Endodermal cell (in vitro differentiated cells): ENCODE measurements around the gene GDF2. TPM values are rescaled to one million over a fixed set of nuclear protein-coding genes. Genes with fewer than 3 reads are reported as not detected.

Experiments used
- DNase-seq: peaks from one replicate; pipeline ENCODE4 v3.0.0-alpha.2; 2017
- H3K27ac ChIP-seq: 2 replicates; pipeline ENCODE4 v1.5.1; 2013; ENCODE audit warnings: mild to moderate bottlenecking, low read depth, low read length, moderate library complexity
- H3K27me3 ChIP-seq: 2 replicates; pipeline ENCODE4 v1.6.1; 2013; ENCODE audit warnings: mild to moderate bottlenecking, low read length, moderate library complexity; ENCODE audit not compliant: insufficient read depth, control insufficient read depth, poor library complexity, severe bottlenecking
- H3K36me3 ChIP-seq: 2 replicates; pipeline ENCODE4 v1.7.0; 2013; ENCODE audit warnings: mild to moderate bottlenecking, low read length, moderate library complexity; ENCODE audit not compliant: control insufficient read depth, insufficient read depth
- H3K4me1 ChIP-seq: one replicate; pipeline ENCODE4 v1.7.0; 2013; ENCODE audit warnings: low read length; ENCODE audit not compliant: control insufficient read depth, insufficient read depth
- H3K4me3 ChIP-seq: 2 replicates; pipeline ENCODE4 v1.5.1; 2013; ENCODE audit warnings: mild to moderate bottlenecking, low read length, moderate library complexity
- H3K9ac ChIP-seq: 2 replicates; pipeline ENCODE4 v1.6.1; 2013; ENCODE audit warnings: mild to moderate bottlenecking, low read length, moderate library complexity; ENCODE audit not compliant: poor library complexity, severe bottlenecking; ENCODE audit errors: extremely low read depth
- H3K9me3 ChIP-seq: 2 replicates; pipeline ENCODE4 v1.6.1; 2013; ENCODE audit warnings: mild to moderate bottlenecking, low read length, moderate library complexity; ENCODE audit not compliant: control insufficient read depth
- H3K27ac Mint-ChIP-seq: 2 replicates; pipeline ENCODE4 v1.8.0; 2020; ENCODE audit warnings: mixed read lengths
- H3K27me3 Mint-ChIP-seq: 2 replicates; pipeline ENCODE4 v1.8.0; 2021; ENCODE audit warnings: mild to moderate bottlenecking, mixed read lengths; ENCODE audit not compliant: insufficient read depth
- H3K36me3 Mint-ChIP-seq: 2 replicates; pipeline ENCODE4 v1.8.0; 2020; ENCODE audit warnings: low read depth, mixed read lengths
- H3K4me1 Mint-ChIP-seq: 2 replicates; pipeline ENCODE4 v1.8.0; 2020; ENCODE audit warnings: mixed read lengths
- H3K4me3 Mint-ChIP-seq: 2 replicates; pipeline ENCODE4 v1.8.0; 2020; ENCODE audit warnings: mild to moderate bottlenecking, moderate library complexity, mixed read lengths
- H3K9me3 Mint-ChIP-seq: 2 replicates; pipeline ENCODE4 v1.8.0; 2020; ENCODE audit warnings: mild to moderate bottlenecking, mixed read lengths
- WGBS, 2 experiments: methylation state at CpG; one replicate each; pipeline versions ENCODE4 v1.1.5 to v1.1.7; 2013; ENCODE audit warnings: missing lambda C conversion rate in 2 of 2, mixed read lengths in 1 of 2; ENCODE audit not compliant: insufficient coverage in 1 of 2, insufficient read length in 1 of 2; 5-methylcytosine and 5-hydroxymethylcytosine counted together
- total RNA-seq, 2 donors: library from RNA; stranded (reverse); fragmentation: NEBNext Ultra II Directional in 1 of 2; extraction: Animal tissue kit (Norgen Biotek cat#: 25700) in 1 of 2; gene quantifications; 2 replicates in 1 of 2; 3 replicates in 1 of 2; pipeline ENCODE4 v1.2.1, GENCODE V29; 2021
- TF ChIP-seq, protein P1 (sequence below): fragments of 200-600 bp; sonication (generic); conservative IDR thresholded peaks from 2 replicates; pipeline ENCODE4 v1.5.0; 2021; ENCODE audit warnings: antibody characterized with exemption, mild to moderate bottlenecking

GDF2 gene
- total RNA-seq, 2 donors from 2014 or later, result not detected

DNA sequence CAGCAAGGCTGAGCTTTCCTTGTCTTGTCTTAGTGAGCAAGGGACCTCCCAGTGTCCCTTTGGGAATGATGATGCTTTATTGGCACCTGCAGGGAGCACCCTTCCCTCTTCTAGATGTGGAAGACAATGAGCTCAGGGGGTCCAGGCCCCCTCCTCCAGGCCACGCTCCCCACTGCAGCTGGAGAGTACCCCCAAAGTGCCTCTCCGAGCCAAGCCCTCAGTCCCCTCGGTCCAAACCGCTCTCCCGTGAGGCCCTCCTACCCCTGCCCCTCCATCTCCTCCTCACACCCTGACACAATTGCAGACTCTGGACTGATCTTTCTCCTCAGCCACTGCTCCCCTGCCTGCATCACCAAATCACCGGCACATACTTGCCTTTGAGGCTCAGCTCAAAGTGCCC lies 42.7 kb downstream of the GDF2 start:
- no peaks in the 10 kb centered on the region for H3K27me3 ChIP-seq
- TF ChIP-seq, protein P1, sequence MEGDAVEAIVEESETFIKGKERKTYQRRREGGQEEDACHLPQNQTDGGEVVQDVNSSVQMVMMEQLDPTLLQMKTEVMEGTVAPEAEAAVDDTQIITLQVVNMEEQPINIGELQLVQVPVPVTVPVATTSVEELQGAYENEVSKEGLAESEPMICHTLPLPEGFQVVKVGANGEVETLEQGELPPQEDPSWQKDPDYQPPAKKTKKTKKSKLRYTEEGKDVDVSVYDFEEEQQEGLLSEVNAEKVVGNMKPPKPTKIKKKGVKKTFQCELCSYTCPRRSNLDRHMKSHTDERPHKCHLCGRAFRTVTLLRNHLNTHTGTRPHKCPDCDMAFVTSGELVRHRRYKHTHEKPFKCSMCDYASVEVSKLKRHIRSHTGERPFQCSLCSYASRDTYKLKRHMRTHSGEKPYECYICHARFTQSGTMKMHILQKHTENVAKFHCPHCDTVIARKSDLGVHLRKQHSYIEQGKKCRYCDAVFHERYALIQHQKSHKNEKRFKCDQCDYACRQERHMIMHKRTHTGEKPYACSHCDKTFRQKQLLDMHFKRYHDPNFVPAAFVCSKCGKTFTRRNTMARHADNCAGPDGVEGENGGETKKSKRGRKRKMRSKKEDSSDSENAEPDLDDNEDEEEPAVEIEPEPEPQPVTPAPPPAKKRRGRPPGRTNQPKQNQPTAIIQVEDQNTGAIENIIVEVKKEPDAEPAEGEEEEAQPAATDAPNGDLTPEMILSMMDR, result no peak
- Mint-ChIP-seq H3K4me3 (no peak overlapping the region), H3K27ac (no peak overlapping the region), H3K27me3 (peaks cover 18% of the 10 kb centered on the region), H3K4me1 (peaks cover 7% of the 10 kb centered on the region), H3K36me3 (no peaks in the 10 kb centered on the region), H3K9me3 (no peaks in the 10 kb centered on the region)
- no peak overlapping the region for H3K27ac ChIP-seq
- DNase-seq, result no peak
- H3K9ac ChIP-seq, result no peak overlapping the region
- no peaks in the 10 kb centered on the region for H3K9me3 ChIP-seq
- no peaks in the 10 kb centered on the region for H3K36me3 ChIP-seq
- no peaks in the 10 kb centered on the region for H3K4me1 ChIP-seq
- no peak overlapping the region for H3K4me3 ChIP-seq
- WGBS, 2 experiments, result 92 to 96% methylated on average over 4 to 6 of the region's 6 CpGs

DNA sequence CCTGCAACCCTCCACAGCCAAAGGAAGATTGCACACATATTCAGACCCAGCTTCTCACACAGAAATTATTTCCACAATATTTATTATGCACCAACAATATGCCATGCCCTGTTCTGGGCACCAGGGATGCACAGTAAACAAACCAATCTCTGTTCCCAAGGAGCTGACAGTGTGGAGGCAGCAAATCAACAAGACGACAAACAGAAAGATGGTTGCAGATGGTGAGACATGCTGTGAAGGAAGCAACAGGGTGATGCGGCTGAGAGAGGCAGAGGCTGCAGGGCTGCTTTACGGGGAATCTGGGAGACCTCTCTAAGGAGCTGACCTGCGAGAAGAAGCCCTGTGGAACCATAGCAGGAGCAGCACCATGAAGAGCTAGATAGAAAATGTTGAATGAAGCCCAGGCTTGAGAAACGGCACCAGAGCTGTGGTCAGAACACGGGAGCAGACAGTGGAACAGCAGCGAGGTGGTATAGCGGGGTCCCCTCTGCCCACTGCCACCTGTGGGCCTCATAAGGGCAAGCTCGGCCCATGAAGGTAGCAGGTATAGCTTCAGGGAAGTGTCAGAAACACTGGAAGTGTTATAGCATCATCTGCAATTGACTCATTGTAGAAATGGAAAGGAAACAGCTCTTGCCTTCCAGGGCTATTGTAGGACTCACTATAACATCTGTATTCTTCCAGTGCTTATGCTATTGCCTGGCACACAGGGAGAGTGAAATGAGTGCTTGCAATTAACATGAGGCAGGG lies 43.4 kb downstream of the GDF2 start:
- no peaks in the 10 kb centered on the region for H3K36me3 Mint-ChIP-seq
- H3K27me3 Mint-ChIP-seq, result peaks cover 18% of the 10 kb centered on the region
- WGBS, 2 experiments, result 90 to 98% methylated on average over 7 to 9 of the region's 9 CpGs

DNA sequence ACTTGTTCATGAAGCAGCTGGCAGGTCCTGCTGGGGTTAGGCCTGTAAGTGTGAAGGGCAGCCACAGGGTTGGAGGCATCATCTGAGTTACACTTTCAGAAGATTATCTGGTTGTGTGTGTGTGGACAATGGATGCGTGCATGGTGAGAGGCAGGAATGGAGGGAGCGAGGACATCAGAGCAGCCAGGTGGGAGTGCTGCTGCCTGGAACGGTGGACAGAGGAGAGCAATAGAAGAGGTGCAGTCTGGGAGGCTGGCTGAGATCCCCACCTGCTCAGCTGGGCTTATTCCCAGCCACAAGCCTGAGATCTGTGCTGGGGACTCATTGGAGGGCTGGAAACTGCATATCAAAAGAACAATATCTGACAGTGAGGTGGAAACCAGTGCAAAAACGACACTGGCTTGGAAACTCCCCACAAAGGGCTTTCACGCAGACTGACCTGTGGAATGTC lies 44.0 kb downstream of the GDF2 start:
- no peak for DNase-seq
- H3K27ac ChIP-seq, result no peak overlapping the region
- TF ChIP-seq, protein P1, result no peak
- H3K4me3 ChIP-seq, result no peak overlapping the region
- Mint-ChIP-seq H3K4me3 (no peak overlapping the region), H3K9me3 (no peaks in the 10 kb centered on the region), H3K4me1 (peaks cover 7% of the 10 kb centered on the region), H3K36me3 (no peaks in the 10 kb centered on the region), H3K27me3 (peaks cover 18% of the 10 kb centered on the region), H3K27ac (no peak overlapping the region)
- no peaks in the 10 kb centered on the region for H3K36me3 ChIP-seq
- no peak overlapping the region for H3K9ac ChIP-seq
- H3K27me3 ChIP-seq, result no peaks in the 10 kb centered on the region
- H3K4me1 ChIP-seq, result no peaks in the 10 kb centered on the region
- WGBS, 2 experiments, result 82 to 89% methylated on average over 5 of the region's 5 CpGs
- H3K9me3 ChIP-seq, result no peaks in the 10 kb centered on the region

More for the DNA sequence above, 43.4 kb downstream of the GDF2 start:
- no peaks in the 10 kb centered on the region for H3K9me3 ChIP-seq
- H3K9ac ChIP-seq, result no peak overlapping the region
- Mint-ChIP-seq H3K27ac (no peak overlapping the region), H3K4me1 (peaks cover 7% of the 10 kb centered on the region), H3K9me3 (no peaks in the 10 kb centered on the region), H3K4me3 (no peak overlapping the region)
- TF ChIP-seq, protein P1, result no peak
- DNase-seq, result no peak
- no peaks in the 10 kb centered on the region for H3K27me3 ChIP-seq
- no peaks in the 10 kb centered on the region for H3K36me3 ChIP-seq
- no peak overlapping the region for H3K4me3 ChIP-seq
- H3K4me1 ChIP-seq, result no peaks in the 10 kb centered on the region
- no peak overlapping the region for H3K27ac ChIP-seq
